ENCODE data around the gene SUN1. TPM values are rescaled to one million over a fixed set of nuclear protein-coding genes. Genes with fewer than 3 reads are reported as not detected.

SUN1 gene
- total and polyA plus RNA-seq, 12 donors, result 69.2 to 211 (median 183) TPM

DNA sequence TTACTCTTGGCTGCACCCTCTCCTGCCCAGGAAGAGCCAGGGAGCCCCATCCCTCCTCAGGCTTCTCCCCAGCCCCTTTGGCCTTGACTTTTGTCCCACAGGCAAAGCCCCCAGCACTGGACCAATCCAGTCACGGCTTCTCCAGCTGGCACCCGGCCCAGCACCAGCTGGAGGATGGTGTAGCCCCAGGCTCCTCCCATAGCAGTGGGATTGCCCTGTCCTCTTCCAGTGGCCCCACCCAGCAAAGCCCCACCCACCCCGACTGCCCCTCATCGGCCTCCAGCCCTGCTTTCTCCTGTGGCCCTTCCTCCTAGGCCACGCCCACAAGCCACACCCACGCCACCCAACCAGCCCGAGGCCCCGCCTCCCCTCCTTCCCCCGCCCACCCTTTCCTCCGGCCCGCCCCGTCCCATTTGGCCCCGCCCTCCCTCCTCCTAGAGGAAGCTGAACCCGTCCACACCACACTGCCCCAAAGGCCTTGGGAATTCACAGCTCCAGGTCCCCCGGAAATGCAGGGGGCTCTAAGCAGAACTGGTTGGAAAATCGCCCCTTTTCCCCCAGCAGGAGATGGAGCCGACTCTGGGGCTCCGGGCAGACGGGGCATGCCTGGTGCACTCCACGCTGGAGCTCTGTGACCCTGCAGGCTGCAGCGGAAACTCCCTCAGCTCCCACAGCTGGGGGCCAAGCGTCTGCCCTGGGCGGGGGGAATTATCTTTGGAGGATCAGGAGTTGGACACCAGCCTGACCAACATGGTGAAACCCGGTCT is 69.3 kb downstream of the SUN1 start:
- WGBS, 2 donors, result 21 to 24% methylated on average over 17 to 24 of the region's 24 CpGs
- H3K9me3 ChIP-seq, result no peaks in the 10 kb centered on the region
- peaks cover 0 to 30% (median 7%) of the 10 kb centered on the region in 9 donors for H3K36me3 ChIP-seq
- H3K27me3 ChIP-seq, result peaks cover 0 to 24% (median 11%) of the 10 kb centered on the region in 7 donors
- H3K4me1 ChIP-seq, result peaks cover 8 to 37% (median 18%) of the 10 kb centered on the region in 9 donors
- peak; percentile 42 to 81 for DNase-seq
- TF ChIP-seq, protein P1, sequence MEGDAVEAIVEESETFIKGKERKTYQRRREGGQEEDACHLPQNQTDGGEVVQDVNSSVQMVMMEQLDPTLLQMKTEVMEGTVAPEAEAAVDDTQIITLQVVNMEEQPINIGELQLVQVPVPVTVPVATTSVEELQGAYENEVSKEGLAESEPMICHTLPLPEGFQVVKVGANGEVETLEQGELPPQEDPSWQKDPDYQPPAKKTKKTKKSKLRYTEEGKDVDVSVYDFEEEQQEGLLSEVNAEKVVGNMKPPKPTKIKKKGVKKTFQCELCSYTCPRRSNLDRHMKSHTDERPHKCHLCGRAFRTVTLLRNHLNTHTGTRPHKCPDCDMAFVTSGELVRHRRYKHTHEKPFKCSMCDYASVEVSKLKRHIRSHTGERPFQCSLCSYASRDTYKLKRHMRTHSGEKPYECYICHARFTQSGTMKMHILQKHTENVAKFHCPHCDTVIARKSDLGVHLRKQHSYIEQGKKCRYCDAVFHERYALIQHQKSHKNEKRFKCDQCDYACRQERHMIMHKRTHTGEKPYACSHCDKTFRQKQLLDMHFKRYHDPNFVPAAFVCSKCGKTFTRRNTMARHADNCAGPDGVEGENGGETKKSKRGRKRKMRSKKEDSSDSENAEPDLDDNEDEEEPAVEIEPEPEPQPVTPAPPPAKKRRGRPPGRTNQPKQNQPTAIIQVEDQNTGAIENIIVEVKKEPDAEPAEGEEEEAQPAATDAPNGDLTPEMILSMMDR (IDR thresholded peaks at IDR 0.05), result no peak
- no peak overlapping the region for H3K27ac ChIP-seq
- intact Hi-C loops (cut with DNase I), result no loop called here
- H3K4me3 ChIP-seq, result no peak overlapping the region
- ATAC-seq, result peak; percentile 15 to 68 (median 48)

DNA sequence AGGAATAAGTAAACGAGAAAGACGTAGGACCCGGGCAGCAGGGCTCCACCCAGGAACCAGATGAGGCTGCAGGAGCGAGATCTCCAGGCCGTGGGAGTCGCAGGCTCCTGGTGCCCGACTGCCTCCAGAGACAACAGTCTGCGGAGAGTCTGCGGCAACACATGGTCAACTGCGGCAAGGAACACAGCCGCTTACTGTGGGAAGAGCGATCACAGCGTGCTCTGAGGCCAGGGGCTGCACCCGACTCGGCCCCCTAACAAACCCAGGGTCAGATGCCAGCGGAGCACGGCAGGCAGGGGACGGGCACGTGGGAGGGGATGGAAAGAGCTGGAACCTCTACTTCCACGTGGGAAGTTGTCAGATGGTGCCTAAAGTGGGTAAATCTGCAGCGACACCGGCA is 70.7 kb downstream of the SUN1 start:
- TF ChIP-seq, protein P1 (IDR thresholded peaks at IDR 0.05), result no peak
- no peak for ATAC-seq
- intact Hi-C loops (cut with DNase I), result no loop called here

DNA sequence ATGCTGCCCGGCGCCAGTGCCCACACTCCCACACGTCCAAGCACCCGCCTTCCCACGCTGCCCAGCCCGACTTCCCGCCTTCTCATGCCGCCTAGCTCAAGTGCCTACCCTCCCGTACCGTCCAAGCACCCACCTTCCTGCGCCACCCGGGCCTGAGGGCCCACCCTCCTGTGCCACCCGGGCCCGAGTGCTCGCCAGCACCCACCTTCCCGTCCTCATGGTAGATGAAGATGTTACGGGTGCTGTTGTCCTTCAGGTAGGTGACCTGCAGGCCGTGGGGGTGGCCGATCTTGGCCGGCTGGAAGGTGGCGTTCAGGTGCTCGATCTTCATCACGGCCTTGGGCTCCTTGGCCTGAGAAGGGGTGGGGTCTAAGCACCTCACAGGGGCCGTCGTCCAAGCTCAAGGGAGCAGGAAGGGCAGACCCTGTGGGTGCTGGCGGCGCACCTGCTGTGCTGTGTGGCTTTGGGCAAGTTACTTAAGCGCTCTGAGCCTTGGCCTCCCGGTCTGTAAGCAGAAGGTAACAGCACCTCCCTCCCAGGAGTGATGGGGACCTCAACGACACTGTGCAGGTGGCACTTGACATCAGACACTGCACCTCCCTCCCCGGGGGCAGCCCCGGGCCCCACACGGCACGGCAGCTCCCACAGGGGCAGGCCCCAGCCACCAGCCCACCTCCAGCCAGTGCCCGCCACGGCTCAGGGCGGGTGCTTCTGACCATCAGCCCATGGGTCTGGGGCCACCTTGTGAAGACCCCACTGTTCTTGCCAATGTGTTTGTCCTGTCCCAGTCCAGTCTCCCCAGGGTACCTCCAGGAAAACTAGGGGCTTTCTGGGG is 71.9 kb downstream of the SUN1 start:
- intact Hi-C loops (cut with DNase I), result no loop called here
- no peaks in the 10 kb centered on the region for H3K9me3 ChIP-seq
- ATAC-seq (no peak), DNase-seq (no peak)
- 88 to 90% methylated on average over 37 of the region's 37 CpGs for WGBS, 2 donors
- peaks cover 0 to 5% (median 0%) of the 10 kb centered on the region in 9 donors for H3K36me3 ChIP-seq
- H3K4me3 ChIP-seq, result peak overlapping the region in 3 of 10 donors; percentile 3 to 22 (median 19)
- peaks cover 0 to 24% (median 11%) of the 10 kb centered on the region in 7 donors for H3K27me3 ChIP-seq
- peaks cover 0 to 30% (median 11%) of the 10 kb centered on the region in 9 donors for H3K4me1 ChIP-seq
- peak overlapping the region in 1 of 10 donors; percentile 31 for H3K27ac ChIP-seq
- TF ChIP-seq, protein P1 (IDR thresholded peaks at IDR 0.05), result no peak

More for the DNA sequence above, 70.7 kb downstream of the SUN1 start:
- DNase-seq, result no peak
- WGBS, 2 donors, result 78 to 82% methylated on average over 22 of the region's 22 CpGs
- no peaks in the 10 kb centered on the region for H3K9me3 ChIP-seq
- peaks cover 0 to 24% (median 11%) of the 10 kb centered on the region in 7 donors for H3K27me3 ChIP-seq
- H3K36me3 ChIP-seq, result peaks cover 0 to 16% (median 0%) of the 10 kb centered on the region in 9 donors
- no peak overlapping the region for H3K4me3 ChIP-seq
- peaks cover 2 to 28% (median 15%) of the 10 kb centered on the region in 9 donors for H3K4me1 ChIP-seq
- no peak overlapping the region for H3K27ac ChIP-seq

DNA sequence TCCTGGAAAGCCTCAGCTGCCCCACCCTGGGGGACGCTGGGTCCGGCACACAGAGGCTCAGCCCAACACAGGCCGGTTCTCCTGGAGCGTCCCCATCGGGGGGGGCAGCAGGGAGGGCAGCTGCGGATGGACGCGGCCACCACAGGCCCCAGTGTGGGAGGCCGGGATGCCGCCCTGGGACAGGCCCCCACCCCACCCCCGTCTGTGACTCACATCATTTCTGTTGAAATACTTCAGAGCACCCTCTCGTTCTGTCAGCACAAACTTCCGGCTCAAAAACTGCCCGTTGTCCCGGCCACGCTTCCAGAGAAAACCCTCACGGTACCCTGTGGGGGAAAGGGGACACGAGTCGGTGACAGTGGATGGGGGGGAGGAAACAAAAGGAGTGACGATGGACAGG is 72.6 kb downstream of the SUN1 start:
- 39 to 42% methylated on average over 17 to 20 of the region's 20 CpGs for WGBS, 2 donors
- H3K9me3 ChIP-seq, result no peaks in the 10 kb centered on the region
- peaks cover 0 to 37% (median 14%) of the 10 kb centered on the region in 9 donors for H3K4me1 ChIP-seq
- no peak for DNase-seq
- H3K4me3 ChIP-seq, result peak overlapping the region in 3 of 10 donors; percentile 3 to 22 (median 19)
- peaks cover 0 to 28% (median 11%) of the 10 kb centered on the region in 7 donors for H3K27me3 ChIP-seq
- ATAC-seq, result peak in 2 of 8 donors; percentile 2 to 23
- peak overlapping the region in 1 of 10 donors; percentile 31 for H3K27ac ChIP-seq
- H3K36me3 ChIP-seq, result no peaks in the 10 kb centered on the region
- TF ChIP-seq, protein P1 (IDR thresholded peaks at IDR 0.05), result no peak
- intact Hi-C loops (cut with DNase I), result no loop called here

Data from heart right ventricle (tissue), 16 donors.